AML-193 (cell line): ENCODE measurements around the gene WWOX.

Experiments used
- DNase-seq, 2 experiments: peaks; one replicate each; lab custom pipeline; 2025; lab: John Stamatoyannopoulos, UW

WWOX gene

GRCh38 chr16:78994135-78994745 is 894.8 kb downstream of the WWOX start:
- no peak for DNase-seq

- no peak for DNase-seq
Observed at GRCh38 chr16:78995441-78995840, 896.0 kb downstream of the WWOX start.

GRCh38 chr16:78996790-78997189 is 897.3 kb downstream of the WWOX start:
- DNase-seq, result no peak

GRCh38 chr16:78998879-78999278 is 899.4 kb downstream of the WWOX start:
- no peak for DNase-seq

GRCh38 chr16:79001156-79001967 is 901.9 kb downstream of the WWOX start:
- DNase-seq, result no peak

GRCh38 chr16:79003026-79003609 is 903.7 kb downstream of the WWOX start:
- no peak for DNase-seq

GRCh38 chr16:79004309-79004708 is 904.9 kb downstream of the WWOX start:
- no peak for DNase-seq

- DNase-seq, result no peak
Observed at GRCh38 chr16:79005096-79005495, 905.6 kb downstream of the WWOX start.

- no peak for DNase-seq
Observed at GRCh38 chr16:79006206-79006605, 906.8 kb downstream of the WWOX start.

- DNase-seq, result no peak
Observed at GRCh38 chr16:79006765-79007164, 907.3 kb downstream of the WWOX start.

- no peak for DNase-seq
Observed at GRCh38 chr16:79007614-79008013, 908.2 kb downstream of the WWOX start.

GRCh38 chr16:79008036-79008868 is 908.8 kb downstream of the WWOX start:
- no peak for DNase-seq

GRCh38 chr16:79008869-79009179 is 909.4 kb downstream of the WWOX start:
- DNase-seq, result no peak

- no peak for DNase-seq
Observed at GRCh38 chr16:79009896-79010295, 910.4 kb downstream of the WWOX start.

GRCh38 chr16:79011282-79011681 is 911.8 kb downstream of the WWOX start:
- no peak for DNase-seq

GRCh38 chr16:79012671-79013434 is 913.4 kb downstream of the WWOX start:
- no peak for DNase-seq

GRCh38 chr16:79013930-79014660 is 914.6 kb downstream of the WWOX start:
- DNase-seq, result no peak

GRCh38 chr16:79018650-79019429 is 919.4 kb downstream of the WWOX start:
- no peak for DNase-seq

GRCh38 chr16:79019431-79019830 is 920.0 kb downstream of the WWOX start:
- DNase-seq, result no peak

GRCh38 chr16:79021991-79022630 is 922.7 kb downstream of the WWOX start:
- DNase-seq, result no peak
